Activated CD8-positive, alpha-beta memory T cell treated with anti-CD3 and anti-CD28 coated beads, Interleukin-2, amount 50 U/mL, for 48 hours (primary cell): ENCODE measurements around the gene GLDC.

Experiments used
- DNase-seq: peaks from one replicate; pipeline ENCODE4 v3.0.0-alpha.2; 2020

Gene GLDC

DNA sequence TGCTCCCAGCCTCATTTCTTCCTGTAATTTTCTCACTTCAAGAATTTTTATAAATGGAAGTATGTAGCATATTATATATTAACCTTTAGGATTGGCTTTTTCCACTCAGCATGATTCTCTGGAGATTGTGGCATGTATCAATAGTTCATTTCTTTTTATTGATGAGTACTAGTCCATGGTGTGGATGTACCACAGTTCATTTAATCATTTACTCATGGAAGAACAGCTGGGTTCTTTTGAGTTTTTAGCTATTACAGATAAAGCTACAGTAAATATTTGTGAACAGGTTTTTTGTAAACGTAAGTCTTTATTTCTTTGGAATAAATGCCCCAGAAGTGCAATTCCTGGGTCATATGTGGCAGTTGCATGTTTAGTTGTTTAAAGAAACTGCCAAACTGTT, 156.4 kb downstream of the GLDC start:
- DNase-seq = no peak

DNA sequence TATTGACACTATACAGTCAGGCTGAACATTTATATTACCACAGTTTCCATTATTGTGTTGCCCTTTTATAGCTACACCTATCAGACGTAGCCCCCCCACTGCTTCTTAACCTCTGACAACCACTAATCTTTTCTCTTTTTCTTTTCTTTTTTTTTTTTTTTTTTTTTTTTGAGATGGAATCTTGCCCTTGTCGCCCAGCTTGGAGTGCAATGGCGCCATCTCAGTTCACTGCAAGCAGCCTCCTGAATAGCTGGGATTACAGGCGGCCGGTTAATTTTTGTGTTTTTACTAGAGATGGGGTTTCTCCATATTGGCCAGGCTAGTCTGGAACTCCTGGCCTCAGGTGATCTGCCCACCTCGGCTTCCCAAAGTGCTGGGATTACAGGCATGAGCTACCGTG, 157.1 kb downstream of the GLDC start:
- no peak for DNase-seq

GRCh38 chr9:6484210-6484609, 161.3 kb downstream of the GLDC start:
- no peak for DNase-seq
